ENCODE results near the gene TRPM4.

DNA sequence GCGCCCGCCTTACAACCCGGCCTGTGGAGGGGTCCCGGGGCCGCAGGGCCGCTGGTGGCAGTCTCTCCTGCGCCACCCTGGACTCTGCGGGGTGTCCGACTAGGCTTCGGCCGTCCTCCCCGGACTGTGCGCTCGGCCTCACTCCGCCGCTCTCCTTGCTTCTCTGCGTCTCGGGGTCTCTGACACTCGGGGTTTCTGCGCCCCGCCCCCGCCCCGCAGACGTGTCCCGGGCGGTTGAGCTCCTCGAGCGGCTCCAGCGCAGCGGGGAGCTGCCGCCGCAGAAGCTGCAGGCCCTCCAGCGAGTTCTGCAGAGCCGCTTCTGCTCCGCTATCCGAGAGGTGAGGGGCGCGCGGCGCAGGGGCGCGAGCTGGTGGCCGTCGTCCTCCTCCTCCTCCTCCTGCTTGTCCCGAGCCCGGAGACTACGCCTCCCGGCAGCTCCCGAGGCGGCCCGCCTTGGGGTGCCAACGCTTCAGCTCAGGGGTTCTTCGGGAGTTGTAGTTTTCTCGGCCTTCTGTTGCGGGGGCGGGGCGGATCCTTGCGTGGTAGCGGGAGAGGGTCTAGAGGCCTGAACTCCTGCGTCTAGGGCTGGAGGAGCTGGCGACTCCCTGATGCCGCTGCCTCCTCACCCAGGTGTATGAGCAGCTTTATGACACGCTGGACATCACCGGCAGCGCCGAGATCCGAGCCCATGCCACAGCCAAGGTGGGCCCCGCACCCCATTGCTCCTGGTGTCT is 42.8 kb upstream of the TRPM4 start:
- TF ChIP-seq, protein P1, sequence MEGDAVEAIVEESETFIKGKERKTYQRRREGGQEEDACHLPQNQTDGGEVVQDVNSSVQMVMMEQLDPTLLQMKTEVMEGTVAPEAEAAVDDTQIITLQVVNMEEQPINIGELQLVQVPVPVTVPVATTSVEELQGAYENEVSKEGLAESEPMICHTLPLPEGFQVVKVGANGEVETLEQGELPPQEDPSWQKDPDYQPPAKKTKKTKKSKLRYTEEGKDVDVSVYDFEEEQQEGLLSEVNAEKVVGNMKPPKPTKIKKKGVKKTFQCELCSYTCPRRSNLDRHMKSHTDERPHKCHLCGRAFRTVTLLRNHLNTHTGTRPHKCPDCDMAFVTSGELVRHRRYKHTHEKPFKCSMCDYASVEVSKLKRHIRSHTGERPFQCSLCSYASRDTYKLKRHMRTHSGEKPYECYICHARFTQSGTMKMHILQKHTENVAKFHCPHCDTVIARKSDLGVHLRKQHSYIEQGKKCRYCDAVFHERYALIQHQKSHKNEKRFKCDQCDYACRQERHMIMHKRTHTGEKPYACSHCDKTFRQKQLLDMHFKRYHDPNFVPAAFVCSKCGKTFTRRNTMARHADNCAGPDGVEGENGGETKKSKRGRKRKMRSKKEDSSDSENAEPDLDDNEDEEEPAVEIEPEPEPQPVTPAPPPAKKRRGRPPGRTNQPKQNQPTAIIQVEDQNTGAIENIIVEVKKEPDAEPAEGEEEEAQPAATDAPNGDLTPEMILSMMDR (IDR thresholded peaks at IDR 0.05) = no peak
- no peak for TF ChIP-seq ZFX (IDR thresholded peaks at IDR 0.05; ENCODE audit: borderline replicate concordance)

Measured in 22Rv1 (cell line).